Astrocyte of the cerebellum (primary cell): Measurements from ENCODE around the gene ATP11C.

ENCODE experiments used
- DNase-seq: peaks from one replicate; pipeline ENCODE4 v3.0.0-alpha.2; 2011; ENCODE audit warnings: low read depth
- H3K4me3 ChIP-seq: 2 replicates; pipeline ENCODE4 v1.5.1; 2011; ENCODE audit warnings: mild to moderate bottlenecking, low read depth, low read length, moderate library complexity
- in situ Hi-C: cut with HindIII; loops from 2 replicates; pipeline ENCODE4 v1.10.0; 2017; ENCODE audit warnings: low sequenced_read_pairs
- TF ChIP-seq, protein P1 (sequence below): IDR thresholded peaks from 2 replicates; pipeline ENCODE4 v1.5.1; 2012; ENCODE audit warnings: low read length, low read depth, moderate library complexity, mild to moderate bottlenecking; ENCODE audit errors: missing control alignments

The ATP11C gene

GRCh38 chrX:139759637-139760036, 173.2 kb downstream of the ATP11C start:
- TF ChIP-seq, protein P1, sequence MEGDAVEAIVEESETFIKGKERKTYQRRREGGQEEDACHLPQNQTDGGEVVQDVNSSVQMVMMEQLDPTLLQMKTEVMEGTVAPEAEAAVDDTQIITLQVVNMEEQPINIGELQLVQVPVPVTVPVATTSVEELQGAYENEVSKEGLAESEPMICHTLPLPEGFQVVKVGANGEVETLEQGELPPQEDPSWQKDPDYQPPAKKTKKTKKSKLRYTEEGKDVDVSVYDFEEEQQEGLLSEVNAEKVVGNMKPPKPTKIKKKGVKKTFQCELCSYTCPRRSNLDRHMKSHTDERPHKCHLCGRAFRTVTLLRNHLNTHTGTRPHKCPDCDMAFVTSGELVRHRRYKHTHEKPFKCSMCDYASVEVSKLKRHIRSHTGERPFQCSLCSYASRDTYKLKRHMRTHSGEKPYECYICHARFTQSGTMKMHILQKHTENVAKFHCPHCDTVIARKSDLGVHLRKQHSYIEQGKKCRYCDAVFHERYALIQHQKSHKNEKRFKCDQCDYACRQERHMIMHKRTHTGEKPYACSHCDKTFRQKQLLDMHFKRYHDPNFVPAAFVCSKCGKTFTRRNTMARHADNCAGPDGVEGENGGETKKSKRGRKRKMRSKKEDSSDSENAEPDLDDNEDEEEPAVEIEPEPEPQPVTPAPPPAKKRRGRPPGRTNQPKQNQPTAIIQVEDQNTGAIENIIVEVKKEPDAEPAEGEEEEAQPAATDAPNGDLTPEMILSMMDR: peak; percentile 60
- no peak overlapping the region for H3K4me3 ChIP-seq
- no peak for DNase-seq
- in situ Hi-C loops: no loop called here

DNA sequence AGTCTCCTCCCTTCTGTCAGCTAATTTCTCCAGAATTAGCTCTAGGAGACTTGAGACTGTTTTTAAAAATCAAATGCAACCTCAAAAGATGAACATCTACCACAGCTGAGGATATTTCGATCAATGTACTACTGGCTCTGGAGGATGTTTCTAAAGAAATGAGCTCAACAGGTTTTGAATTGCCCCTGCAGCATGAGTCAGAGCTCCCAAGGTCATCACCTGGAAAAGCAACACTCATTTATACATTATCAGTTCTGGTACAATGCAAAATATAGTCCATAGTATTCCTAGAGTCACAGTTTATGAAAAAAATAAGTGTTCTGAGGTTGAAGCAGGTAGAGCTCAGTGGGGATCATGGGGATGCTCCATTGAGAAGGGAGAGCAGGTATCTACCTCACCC, 174.0 kb downstream of the ATP11C start:
- DNase-seq: no peak
- TF ChIP-seq, protein P1: no peak
- no peak overlapping the region for H3K4me3 ChIP-seq
- in situ Hi-C loops: no loop called here

DNA sequence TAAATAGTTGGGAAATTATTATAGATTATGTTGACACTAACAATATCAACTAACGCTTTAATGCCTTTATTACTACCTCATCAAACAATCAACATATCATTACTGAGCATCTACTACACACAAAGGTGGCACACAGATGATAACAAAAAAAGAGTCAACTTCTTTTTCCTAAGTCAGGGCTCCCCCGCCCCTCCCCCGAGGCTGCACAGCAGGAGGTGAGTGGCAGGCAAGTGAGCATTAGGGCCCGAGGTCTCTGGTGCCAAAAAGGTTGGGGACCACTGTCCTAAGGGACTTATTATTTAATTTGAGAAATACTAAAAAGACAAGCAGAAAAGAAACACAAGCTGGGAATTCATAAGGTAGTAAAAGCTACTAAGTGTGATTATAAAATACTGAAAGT, 174.6 kb downstream of the ATP11C start:
- DNase-seq: no peak
- no peak overlapping the region for H3K4me3 ChIP-seq
- in situ Hi-C loops: no loop called here
- TF ChIP-seq, protein P1: no peak

DNA sequence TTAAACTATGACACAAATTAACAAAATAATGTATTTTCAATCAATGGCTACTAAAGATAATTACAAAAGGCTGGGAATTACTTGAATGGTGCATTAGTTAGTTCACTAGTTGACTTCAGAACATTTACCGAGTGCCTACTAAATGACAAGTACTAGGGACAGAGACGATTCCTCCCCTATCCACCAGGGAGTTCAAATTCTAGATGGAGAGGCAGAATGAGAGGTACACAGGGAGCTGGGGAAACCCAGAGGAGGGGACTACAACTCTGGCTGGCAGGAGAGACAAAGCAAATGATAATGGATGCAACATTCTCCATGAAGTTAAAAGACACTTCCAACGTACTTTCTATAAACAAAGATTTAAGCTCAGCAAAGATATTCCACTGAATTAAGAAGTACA, 181.8 kb downstream of the ATP11C start:
- in situ Hi-C loops: no loop called here
- TF ChIP-seq, protein P1: no peak
- no peak for DNase-seq
- H3K4me3 ChIP-seq: no peak overlapping the region

- TF ChIP-seq, protein P1: no peak
- in situ Hi-C loops: no loop called here
- no peak for DNase-seq
- H3K4me3 ChIP-seq: no peak overlapping the region
These were observed 182.5 kb downstream of the ATP11C start for GRCh38 chrX:139750390-139750789.

DNA sequence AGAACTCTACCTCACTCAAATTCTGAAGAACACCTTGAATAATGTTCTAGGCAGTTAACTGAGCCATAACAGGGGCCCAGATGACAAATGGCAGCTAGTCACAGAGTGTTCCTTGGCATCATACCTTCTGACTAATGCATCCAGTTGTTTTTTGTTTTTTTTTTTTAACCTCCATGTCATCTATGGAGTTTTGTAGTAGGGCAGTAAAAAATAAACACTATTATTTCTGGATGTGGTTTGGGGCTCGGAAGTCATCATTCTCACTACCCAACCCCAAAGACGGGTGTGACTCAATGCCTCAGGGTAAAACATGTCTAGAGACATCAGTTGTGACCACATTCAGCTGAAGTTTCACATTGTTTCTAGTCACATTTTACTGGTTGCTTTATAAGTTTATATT, 193.7 kb downstream of the ATP11C start:
- DNase-seq: no peak

DNA sequence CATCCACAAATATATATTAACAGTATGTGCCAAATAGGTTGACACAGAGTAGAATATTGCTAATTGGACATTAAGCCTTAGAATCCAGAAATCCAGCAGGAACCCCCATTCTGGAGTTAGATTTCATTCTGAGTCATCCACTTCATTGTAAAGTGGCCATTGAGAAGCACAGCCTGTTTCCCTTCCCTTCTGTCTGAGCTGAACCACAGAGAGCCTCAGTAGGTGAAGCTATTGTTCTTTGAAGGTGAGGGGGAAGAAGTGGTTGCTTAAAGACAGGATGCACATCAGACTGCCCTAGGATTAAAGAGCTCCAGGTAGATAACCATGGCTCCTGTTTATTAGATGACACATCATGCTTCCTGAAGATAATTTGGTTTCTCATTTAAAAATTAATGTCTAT, 194.3 kb downstream of the ATP11C start:
- no peak for DNase-seq
- no peak overlapping the region for H3K4me3 ChIP-seq
- in situ Hi-C loops: no loop called here
- TF ChIP-seq, protein P1: no peak

More for the DNA sequence above, 193.7 kb downstream of the ATP11C start:
- in situ Hi-C loops: no loop called here
- H3K4me3 ChIP-seq: no peak overlapping the region
- TF ChIP-seq, protein P1: no peak
